Breast epithelium (tissue), 4 donors: Measurements from ENCODE around the gene GLDN. TPM values are rescaled to one million over a fixed set of nuclear protein-coding genes. Genes with fewer than 3 reads are reported as not detected.

Experiments used
- DNase-seq, 2 donors: peaks; one replicate each; pipeline ENCODE4 v3.0.0-alpha.2; 2019; ENCODE audit warnings: low spot score in 2 of 2
- H3K27ac ChIP-seq, 2 donors: fragments of 200-600 bp; sonication (generic) in 1 of 2; one replicate each; pipeline ENCODE4 v1.5.1; 2016 to 2019; ENCODE audit warnings: mild to moderate bottlenecking in 1 of 2
- H3K27me3 ChIP-seq, 2 donors: fragments of 200-600 bp; sonication (generic) in 1 of 2; one replicate each; pipeline versions ENCODE4 v1.5.1 to v1.6.0; 2017 to 2019; ENCODE audit warnings: control low read depth in 1 of 2, mild to moderate bottlenecking in 1 of 2
- H3K36me3 ChIP-seq: fragments of 200-600 bp; one replicate; pipeline ENCODE4 v1.5.1; 2019
- H3K4me1 ChIP-seq, 2 donors: fragments of 200-600 bp; sonication (generic); one replicate each; pipeline ENCODE4 v1.5.1; 2016 to 2019; ENCODE audit warnings: control low read depth in 1 of 2
- H3K4me3 ChIP-seq, 3 donors: fragments of 200-600 bp; sonication (generic); 1 replicate in 2 of 3; 2 replicates in 1 of 3; pipeline ENCODE4 v1.5.1; 2016 to 2019; ENCODE audit warnings: mild to moderate bottlenecking in 3 of 3, moderate library complexity in 2 of 3
- H3K9me3 ChIP-seq, 2 donors: fragments of 200-600 bp; sonication (generic) in 1 of 2; one replicate each; pipeline ENCODE4 v1.5.1; 2016 to 2019; ENCODE audit warnings: control low read depth in 1 of 2
- CTCF ChIP-seq, 3 donors: fragments of 450-650 bp; IDR thresholded peaks; one replicate each; pipeline ENCODE4 v1.5.1; 2016 to 2017; ENCODE audit warnings: antibody characterized with exemption in 3 of 3, mild to moderate bottlenecking in 3 of 3, moderate library complexity in 3 of 3
- POLR2A ChIP-seq: fragments of 450-650 bp; IDR thresholded peaks from one replicate; pipeline ENCODE4 v1.6.1; 2016; ENCODE audit warnings: antibody characterized with exemption, mild to moderate bottlenecking, moderate library complexity
- POLR2AphosphoS5 ChIP-seq, 3 donors: sonication (generic); formaldehyde crosslinking; IDR thresholded peaks; one replicate each; pipeline ENCODE4 v1.6.1; 2017; ENCODE audit warnings: antibody characterized with exemption in 3 of 3
- intact Hi-C: fragments of 100-400 bp; cut with DNase I; formaldehyde crosslinking; loops from one replicate; pipeline ENCODE4 v1.15.1; 2023; ENCODE audit warnings: low total_unique reads
- total RNA-seq, 3 donors: library from RNA; depleted of rRNA; stranded (reverse); fragments of >200 nt; gene quantifications; one replicate each; pipeline ENCODE4 v1.1.0, GENCODE V29; 2016

GLDN gene
- total RNA-seq, 3 donors from 2014 or later, result 7.3 to 67.2 (median 10.8) TPM

GRCh38 chr15:51363383-51363782 is 21.9 kb downstream of the GLDN start:
- Histone ChIP-seq H3K4me3 (no peak overlapping the region), H3K36me3 (no peaks in the 10 kb centered on the region), H3K27me3 (no peaks in the 10 kb centered on the region), H3K27ac (no peak overlapping the region), H3K4me1 (peaks cover 0 to 6% of the 10 kb centered on the region in 2 donors), H3K9me3 (no peaks in the 10 kb centered on the region)
- intact Hi-C loops, result no loop called here
- no peak for DNase-seq
- no peak for TF ChIP-seq CTCF (IDR thresholded peaks at IDR 0.05)
- TF ChIP-seq POLR2AphosphoS5 (IDR thresholded peaks at IDR 0.05), result no peak
- no peak for TF ChIP-seq POLR2A

- H3K4me1 ChIP-seq, result peaks cover 0 to 6% of the 10 kb centered on the region in 2 donors
- no peak overlapping the region for H3K27ac ChIP-seq
- H3K27me3 ChIP-seq, result no peaks in the 10 kb centered on the region
- intact Hi-C loops, result no loop called here
- no peaks in the 10 kb centered on the region for H3K9me3 ChIP-seq
- DNase-seq, result no peak
- H3K36me3 ChIP-seq, result no peaks in the 10 kb centered on the region
- H3K4me3 ChIP-seq, result no peak overlapping the region
- TF ChIP-seq POLR2A, result no peak
- no peak for TF ChIP-seq CTCF (IDR thresholded peaks at IDR 0.05)
- no peak for TF ChIP-seq POLR2AphosphoS5 (IDR thresholded peaks at IDR 0.05)
Measured at GRCh38 chr15:51365417-51365816, 24.0 kb downstream of the GLDN start.

DNA sequence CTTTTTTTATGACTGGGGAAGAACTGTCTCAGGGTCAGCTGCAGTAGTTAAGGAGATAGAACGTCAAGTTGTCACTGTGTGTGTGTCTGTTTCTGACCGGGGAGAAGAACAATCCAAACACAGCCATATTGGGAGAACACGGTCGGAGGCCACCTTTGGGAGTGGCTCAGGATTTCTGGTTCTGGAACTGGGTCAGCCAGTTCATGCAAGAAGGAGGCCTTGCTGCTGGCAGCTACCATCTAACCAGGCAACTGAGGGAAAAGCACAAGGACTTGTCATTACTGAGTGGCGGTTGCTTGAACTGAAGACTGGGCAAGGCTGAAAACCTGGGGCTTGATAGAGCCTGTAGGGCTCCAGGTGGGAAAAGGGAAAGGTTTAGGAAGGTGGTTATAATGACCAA is 24.6 kb downstream of the GLDN start:
- no peak overlapping the region for H3K27ac ChIP-seq
- intact Hi-C loops, result no loop called here

DNA sequence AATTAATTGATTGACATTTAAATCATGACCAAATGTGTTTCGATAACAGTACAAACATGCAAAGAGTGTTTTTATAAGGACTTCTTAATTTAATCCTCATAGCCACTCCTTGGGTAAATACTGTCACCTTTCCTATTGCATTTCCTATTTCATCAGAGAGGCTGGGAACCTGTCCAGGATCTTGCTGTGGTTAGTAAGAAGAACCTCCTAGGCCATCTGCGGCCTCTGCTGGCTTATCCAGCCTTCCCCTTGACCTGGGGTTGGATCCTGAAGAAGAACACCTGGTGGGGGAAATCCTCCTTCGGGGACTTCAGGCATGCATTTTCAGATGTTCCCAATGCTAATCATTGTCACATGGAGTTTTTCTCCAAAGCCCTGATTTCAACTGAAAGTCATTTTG is 25.5 kb downstream of the GLDN start:
- intact Hi-C loops, result no loop called here
- Histone ChIP-seq H3K27me3 (no peaks in the 10 kb centered on the region), H3K4me3 (no peak overlapping the region), H3K36me3 (no peaks in the 10 kb centered on the region), H3K4me1 (peaks cover 0 to 6% of the 10 kb centered on the region in 2 donors), H3K27ac (no peak overlapping the region), H3K9me3 (no peaks in the 10 kb centered on the region)
- peak in 1 of 2 donors; percentile 30 for DNase-seq
- TF ChIP-seq CTCF (IDR thresholded peaks at IDR 0.05) (no peak), POLR2AphosphoS5 (IDR thresholded peaks at IDR 0.05) (no peak), POLR2A (no peak)

More for the DNA sequence above, 24.6 kb downstream of the GLDN start:
- TF ChIP-seq POLR2AphosphoS5 (IDR thresholded peaks at IDR 0.05) (no peak), POLR2A (no peak), CTCF (IDR thresholded peaks at IDR 0.05) (no peak)
- Histone ChIP-seq H3K4me3 (no peak overlapping the region), H3K9me3 (no peaks in the 10 kb centered on the region), H3K4me1 (peaks cover 0 to 6% of the 10 kb centered on the region in 2 donors), H3K36me3 (no peaks in the 10 kb centered on the region), H3K27me3 (no peaks in the 10 kb centered on the region)
- no peak for DNase-seq

DNA sequence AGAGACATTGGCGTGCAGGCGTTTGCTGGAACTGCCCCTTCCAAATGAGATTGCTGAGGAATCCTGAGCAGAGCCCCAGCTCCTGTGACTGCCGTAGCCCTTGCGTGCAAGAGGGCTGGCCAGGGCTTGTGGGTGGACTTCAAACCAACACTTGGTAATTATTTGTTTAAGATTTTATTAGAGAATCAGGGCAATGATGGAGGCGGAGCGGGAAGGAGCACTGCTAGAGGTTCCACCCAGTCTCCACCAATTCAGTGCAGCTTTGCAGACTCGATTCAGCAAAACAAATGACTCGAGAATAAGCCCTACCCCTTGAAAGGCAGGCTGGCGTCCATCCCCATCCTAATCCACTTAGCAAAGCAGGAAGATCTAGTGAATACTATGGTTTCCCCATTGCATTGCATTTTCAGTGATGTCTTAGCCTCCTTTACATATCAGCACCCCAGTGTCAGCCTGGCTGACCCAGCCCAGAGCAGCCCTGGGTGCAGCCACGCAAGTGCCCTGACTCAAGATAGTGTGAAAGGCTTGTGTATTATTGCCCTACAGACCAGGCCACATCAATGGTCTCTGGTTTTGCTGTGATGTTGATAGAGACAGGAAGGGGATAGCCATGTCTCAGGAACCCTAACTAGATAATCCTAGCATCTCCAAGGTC is 26.0 kb downstream of the GLDN start:
- Histone ChIP-seq H3K9me3 (no peaks in the 10 kb centered on the region), H3K36me3 (no peaks in the 10 kb centered on the region), H3K4me1 (peaks cover 0 to 6% of the 10 kb centered on the region in 2 donors), H3K4me3 (no peak overlapping the region), H3K27ac (peak overlapping the region in 1 of 2 donors; percentile 39), H3K27me3 (no peaks in the 10 kb centered on the region)
- intact Hi-C loops, result no loop called here
- TF ChIP-seq POLR2AphosphoS5 (IDR thresholded peaks at IDR 0.05) (no peak), POLR2A (no peak), CTCF (IDR thresholded peaks at IDR 0.05) (no peak)
- DNase-seq, result no peak
